Placental epithelial cell (primary cell): ENCODE measurements around the gene PRDM5. TPM values are rescaled to one million over a fixed set of nuclear protein-coding genes. Genes with fewer than 3 reads are reported as not detected.

ENCODE experiments used
- small RNA-seq: library from RNA; depleted of rRNA; stranded (forward); fragments of <200 nt; gene quantifications from one replicate; pipeline ENCODE3, GENCODE V24; 2012
- total RNA-seq: library from RNA; depleted of rRNA; stranded (reverse); fragments of >200 nt; gene quantifications from 2 replicates; pipeline ENCODE4 v1.2.3, GENCODE V29; 2012

PRDM5 gene
- total RNA-seq: 18.3 and 21.6 TPM in 2 replicates

DNA sequence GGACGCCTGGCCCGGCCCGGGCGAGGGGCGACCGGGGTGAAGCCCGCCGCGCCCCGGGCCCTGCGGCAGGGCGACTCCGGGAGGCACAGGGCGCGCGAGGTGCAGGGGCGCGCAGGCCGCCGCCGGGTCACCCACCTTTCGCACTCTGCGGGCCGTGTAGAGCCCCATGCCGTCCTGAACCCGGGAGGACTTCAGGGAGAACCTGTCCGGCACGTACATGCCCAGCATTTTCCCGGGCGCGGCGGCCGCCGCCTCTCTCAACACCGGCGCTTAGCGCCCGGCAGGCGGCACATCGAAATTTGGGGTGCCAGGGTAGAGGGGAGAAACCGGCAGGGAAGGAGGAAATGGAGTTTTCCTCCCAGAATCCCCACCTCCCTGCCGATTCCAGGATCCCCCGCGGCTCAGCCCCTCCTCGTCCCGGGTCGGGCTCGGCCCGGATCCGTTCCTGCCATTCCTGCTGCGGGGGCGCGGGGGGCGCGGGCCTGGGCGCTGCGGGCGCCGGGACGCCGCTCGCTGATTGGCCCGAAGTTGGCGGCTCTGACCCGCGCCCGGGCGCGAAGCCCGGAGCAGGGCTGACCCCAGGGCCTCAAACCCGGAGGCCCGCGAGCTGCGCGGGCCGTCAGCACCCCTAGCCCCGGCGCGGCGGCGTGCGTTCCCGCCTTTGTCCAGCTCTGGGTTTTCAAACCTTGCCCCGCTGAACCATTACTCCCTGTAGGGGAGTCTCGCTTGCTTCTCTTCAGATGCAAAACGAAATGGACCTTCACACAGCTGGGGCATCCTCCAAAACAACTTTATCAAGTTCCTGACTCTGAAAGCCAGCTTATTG, at the start of gene PRDM5:
Gene PRDM5, minus strand, starts transcription at position 346 of the 826 bp plus-strand sequence. Its CDS starts 118 bp downstream, at position 228.

Small RNAs within 50 kb of the gene (small RNA-seq; reads per million reads assigned to genes)
- gene RNU6-550P: not detected

Other genes with a start within 250 kb of the PRDM5 start
- under 0.01 TPM in 1 of 2 replicates, not detected in the other for gene NDNF, start 149.8 kb upstream of the PRDM5 start, total RNA-seq
- not detected in 2 replicates for gene TNIP3, start 241.6 kb upstream of the PRDM5 start, total RNA-seq